Measurements from ENCODE around the gene TYRP1.
"Not testable (repeated sequence)": the region's sequence is repeated elsewhere in the genome, so short reads cannot be mapped to it uniquely, and the experiment has no call there.

TYRP1 gene

GRCh38 chr9:12693141-12693540 lies at the start of gene TYRP1:
TSS of gene TYRP1 (plus strand) at chr9:12693385. CDS start at chr9:12693997, 612 bp downstream.
- no peak for DNase-seq (ENCODE audit: low spot score)

GRCh38 chr9:12643686-12644085 lies 49.5 kb upstream of the TYRP1 start:
- no peak for DNase-seq (ENCODE audit: low spot score)

GRCh38 chr9:12648925-12649324 lies 44.3 kb upstream of the TYRP1 start:
- DNase-seq (ENCODE audit: low spot score): no peak

GRCh38 chr9:12651125-12651524 lies 42.1 kb upstream of the TYRP1 start:
- no peak for DNase-seq (ENCODE audit: low spot score)

- no peak for DNase-seq (ENCODE audit: low spot score)
Observed at GRCh38 chr9:12652973-12653372, 40.2 kb upstream of the TYRP1 start.

GRCh38 chr9:12656803-12657202 lies 36.4 kb upstream of the TYRP1 start:
- no peak for DNase-seq (ENCODE audit: low spot score)

GRCh38 chr9:12657233-12657632 lies 36.0 kb upstream of the TYRP1 start:
- DNase-seq (ENCODE audit: low spot score): no peak

GRCh38 chr9:12657998-12658397 lies 35.2 kb upstream of the TYRP1 start:
- DNase-seq (ENCODE audit: low spot score): no peak

- DNase-seq (ENCODE audit: low spot score): no peak
Observed at GRCh38 chr9:12658531-12659209, 34.5 kb upstream of the TYRP1 start.

GRCh38 chr9:12659220-12659619 lies 34.0 kb upstream of the TYRP1 start:
- no peak for DNase-seq (ENCODE audit: low spot score)

GRCh38 chr9:12666813-12667212 lies 26.4 kb upstream of the TYRP1 start:
- DNase-seq (ENCODE audit: low spot score): no peak

- no peak for DNase-seq (ENCODE audit: low spot score)
Observed at GRCh38 chr9:12667892-12668291, 25.3 kb upstream of the TYRP1 start.

GRCh38 chr9:12670006-12670405 lies 23.2 kb upstream of the TYRP1 start:
- DNase-seq (ENCODE audit: low spot score): no peak

GRCh38 chr9:12674961-12675360 lies 18.2 kb upstream of the TYRP1 start:
- DNase-seq (ENCODE audit: low spot score): no peak

GRCh38 chr9:12677462-12678126 lies 15.6 kb upstream of the TYRP1 start:
- not testable (repeated sequence) for DNase-seq (ENCODE audit: low spot score)

- DNase-seq (ENCODE audit: low spot score): no peak
Observed at GRCh38 chr9:12680341-12680740, 12.8 kb upstream of the TYRP1 start.

- DNase-seq (ENCODE audit: low spot score): no peak
Observed at GRCh38 chr9:12680757-12681156, 12.4 kb upstream of the TYRP1 start.

- DNase-seq (ENCODE audit: low spot score): no peak
Observed at GRCh38 chr9:12681620-12682019, 11.6 kb upstream of the TYRP1 start.

- DNase-seq (ENCODE audit: low spot score): no peak
Observed at GRCh38 chr9:12684974-12685373, 8.2 kb upstream of the TYRP1 start.

- no peak for DNase-seq (ENCODE audit: low spot score)
Observed at GRCh38 chr9:12689233-12689632, 4.0 kb upstream of the TYRP1 start.

GRCh38 chr9:12694013-12694412 lies 828 bp downstream of the TYRP1 start:
- no peak for DNase-seq (ENCODE audit: low spot score)

GRCh38 chr9:12695474-12695873 lies 2.3 kb downstream of the TYRP1 start:
- no peak for DNase-seq (ENCODE audit: low spot score)

GRCh38 chr9:12696931-12697622 lies 3.9 kb downstream of the TYRP1 start:
- DNase-seq (ENCODE audit: low spot score): no peak

Measured in D341Med (cell line).